ENCODE data around the gene ENTHD1.

GRCh38 chr22:39748877-39749276 lies 144.7 kb downstream of the ENTHD1 start:
- TF ChIP-seq, protein P1, sequence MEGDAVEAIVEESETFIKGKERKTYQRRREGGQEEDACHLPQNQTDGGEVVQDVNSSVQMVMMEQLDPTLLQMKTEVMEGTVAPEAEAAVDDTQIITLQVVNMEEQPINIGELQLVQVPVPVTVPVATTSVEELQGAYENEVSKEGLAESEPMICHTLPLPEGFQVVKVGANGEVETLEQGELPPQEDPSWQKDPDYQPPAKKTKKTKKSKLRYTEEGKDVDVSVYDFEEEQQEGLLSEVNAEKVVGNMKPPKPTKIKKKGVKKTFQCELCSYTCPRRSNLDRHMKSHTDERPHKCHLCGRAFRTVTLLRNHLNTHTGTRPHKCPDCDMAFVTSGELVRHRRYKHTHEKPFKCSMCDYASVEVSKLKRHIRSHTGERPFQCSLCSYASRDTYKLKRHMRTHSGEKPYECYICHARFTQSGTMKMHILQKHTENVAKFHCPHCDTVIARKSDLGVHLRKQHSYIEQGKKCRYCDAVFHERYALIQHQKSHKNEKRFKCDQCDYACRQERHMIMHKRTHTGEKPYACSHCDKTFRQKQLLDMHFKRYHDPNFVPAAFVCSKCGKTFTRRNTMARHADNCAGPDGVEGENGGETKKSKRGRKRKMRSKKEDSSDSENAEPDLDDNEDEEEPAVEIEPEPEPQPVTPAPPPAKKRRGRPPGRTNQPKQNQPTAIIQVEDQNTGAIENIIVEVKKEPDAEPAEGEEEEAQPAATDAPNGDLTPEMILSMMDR (IDR thresholded peaks at IDR 0.05; ENCODE audit: extremely low read depth in 1 of 2, insufficient read depth in 1 of 2, low read depth in 1 of 2, low read length in 2 of 2) = no peak
- TF ChIP-seq POLR2AphosphoS5 (IDR thresholded peaks at IDR 0.05; ENCODE audit: insufficient read depth, low read depth, low read length) = no peak
